Fibroblast of peridontal ligament (primary cell): ENCODE measurements around the gene EGFR.
A peak's percentile ranks its signal among the peaks of the same experiment; 100 is the strongest.

Experiments used
- DNase-seq: peaks from one replicate; pipeline ENCODE4 v3.0.0-alpha.2; 2010; ENCODE audit errors: extremely low read depth

Gene EGFR

GRCh38 chr7:55242613-55243012, 223.8 kb downstream of the EGFR start:
- DNase-seq = peak; percentile 5

GRCh38 chr7:55244006-55244745, 225.4 kb downstream of the EGFR start:
- peak; percentile 5 for DNase-seq

- peak; percentile 74 for DNase-seq
Measured at GRCh38 chr7:55245271-55245723, 226.5 kb downstream of the EGFR start.

- no peak for DNase-seq
Measured at GRCh38 chr7:55246171-55246570, 227.4 kb downstream of the EGFR start.

- peak; percentile 43 for DNase-seq
Measured at GRCh38 chr7:55247428-55247827, 228.6 kb downstream of the EGFR start.

- no peak for DNase-seq
Measured at GRCh38 chr7:55248526-55248925, 229.7 kb downstream of the EGFR start.

GRCh38 chr7:55249332-55249731, 230.5 kb downstream of the EGFR start:
- DNase-seq = no peak

GRCh38 chr7:55250313-55250712, 231.5 kb downstream of the EGFR start:
- DNase-seq = no peak

- DNase-seq = no peak
Measured at GRCh38 chr7:55251313-55251712, 232.5 kb downstream of the EGFR start.

GRCh38 chr7:55251911-55252310, 233.1 kb downstream of the EGFR start:
- no peak for DNase-seq

- no peak for DNase-seq
Measured at GRCh38 chr7:55252386-55252785, 233.6 kb downstream of the EGFR start.

GRCh38 chr7:55253188-55253587, 234.4 kb downstream of the EGFR start:
- DNase-seq = no peak

- DNase-seq = no peak
Measured at GRCh38 chr7:55254242-55254595, 235.4 kb downstream of the EGFR start.

- peak; percentile 63 for DNase-seq
Measured at GRCh38 chr7:55254596-55255495, 236.0 kb downstream of the EGFR start.

GRCh38 chr7:55255496-55256445, 237.0 kb downstream of the EGFR start:
- DNase-seq = peak; percentile 74

- DNase-seq = no peak
Measured at GRCh38 chr7:55258631-55259030, 239.8 kb downstream of the EGFR start.

- DNase-seq = no peak
Measured at GRCh38 chr7:55260171-55260570, 241.4 kb downstream of the EGFR start.

- no peak for DNase-seq
Measured at GRCh38 chr7:55260676-55261385, 242.0 kb downstream of the EGFR start.
